GM21529 (cell line): ENCODE measurements around the gene CELA2B.
"Not testable (repeated sequence)": the region's sequence is repeated elsewhere in the genome, so short reads cannot be mapped to it uniquely, and the experiment has no call there.

Experiments
- ATAC-seq: cut with Tn5 transposase; IDR thresholded peaks from one replicate; pipeline ENCODE4 v1.9.1; 2021; ENCODE audit not compliant: unreplicated experiment

CELA2B gene

DNA sequence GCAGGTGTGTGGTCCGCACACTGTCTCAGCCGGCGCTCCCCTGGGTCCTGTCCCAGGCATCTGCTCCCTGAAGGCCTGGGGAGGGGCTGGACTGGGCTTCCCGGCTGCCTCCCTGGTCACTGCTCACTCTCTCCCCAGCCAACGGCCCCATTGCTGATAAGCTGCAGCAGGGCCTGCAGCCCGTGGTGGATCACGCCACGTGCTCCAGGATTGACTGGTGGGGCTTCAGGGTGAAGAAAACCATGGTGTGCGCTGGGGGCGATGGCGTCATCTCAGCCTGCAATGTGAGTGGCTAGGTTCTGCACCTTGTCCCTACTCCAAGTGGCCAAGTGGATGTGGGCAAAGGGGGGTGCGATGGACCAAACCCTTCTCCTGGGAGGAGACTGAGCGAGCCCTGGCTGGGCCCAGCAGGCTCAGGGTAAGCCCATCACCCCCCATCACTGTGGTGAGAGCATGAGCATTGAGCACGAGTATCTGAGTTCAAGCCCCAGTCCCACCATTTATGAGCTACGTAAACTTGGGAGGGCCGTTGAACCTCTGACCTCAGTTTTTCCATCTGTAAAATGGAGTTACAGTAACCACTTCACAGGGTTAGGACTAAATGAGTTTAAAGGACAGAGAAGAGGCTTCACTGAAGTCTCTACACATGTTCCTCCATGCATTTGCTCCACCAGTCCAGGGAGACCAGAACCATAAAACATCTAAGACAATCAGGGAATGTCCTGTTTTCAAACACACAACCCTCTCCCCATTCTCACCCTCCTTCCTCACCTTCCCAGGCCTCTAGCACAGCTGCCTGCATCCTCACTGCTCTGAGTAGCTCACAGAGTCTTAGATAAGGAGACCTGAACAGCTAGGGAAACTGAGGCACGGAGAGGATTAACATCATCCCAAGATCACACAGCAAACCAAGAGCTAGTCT, 31.2 kb upstream of the CELA2B start:
- no peak for ATAC-seq

GRCh38 chr1:15445390-15446122, 30.3 kb upstream of the CELA2B start:
- ATAC-seq: no peak

GRCh38 chr1:15446212-15446611, 29.7 kb upstream of the CELA2B start:
- no peak for ATAC-seq

- no peak for ATAC-seq
Measured at GRCh38 chr1:15448877-15449462, 26.9 kb upstream of the CELA2B start.

DNA sequence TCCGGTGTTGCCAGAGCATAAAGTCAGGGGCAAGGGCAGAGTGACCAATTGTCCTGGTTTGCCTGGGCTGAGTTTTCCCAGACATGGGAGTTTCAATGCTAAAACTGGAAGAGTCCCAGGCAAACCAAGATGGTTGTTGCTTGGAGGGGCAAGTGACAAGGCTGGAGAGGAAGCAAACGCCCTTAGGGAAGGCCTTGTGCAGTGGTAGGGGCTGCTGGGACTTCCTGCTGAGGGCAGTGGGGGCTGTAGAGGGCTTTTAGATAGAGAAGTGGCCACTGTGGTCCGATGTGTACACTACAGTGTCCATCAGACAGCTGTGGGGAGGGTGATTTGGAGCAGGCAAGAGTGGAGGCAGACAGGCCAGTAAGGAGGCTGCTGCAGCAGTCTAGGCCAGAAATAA, 26.3 kb upstream of the CELA2B start:
- no peak for ATAC-seq

GRCh38 chr1:15451014-15451722, 24.7 kb upstream of the CELA2B start:
- no peak for ATAC-seq

- ATAC-seq: no peak
Measured at GRCh38 chr1:15452216-15452615, 23.7 kb upstream of the CELA2B start.

DNA sequence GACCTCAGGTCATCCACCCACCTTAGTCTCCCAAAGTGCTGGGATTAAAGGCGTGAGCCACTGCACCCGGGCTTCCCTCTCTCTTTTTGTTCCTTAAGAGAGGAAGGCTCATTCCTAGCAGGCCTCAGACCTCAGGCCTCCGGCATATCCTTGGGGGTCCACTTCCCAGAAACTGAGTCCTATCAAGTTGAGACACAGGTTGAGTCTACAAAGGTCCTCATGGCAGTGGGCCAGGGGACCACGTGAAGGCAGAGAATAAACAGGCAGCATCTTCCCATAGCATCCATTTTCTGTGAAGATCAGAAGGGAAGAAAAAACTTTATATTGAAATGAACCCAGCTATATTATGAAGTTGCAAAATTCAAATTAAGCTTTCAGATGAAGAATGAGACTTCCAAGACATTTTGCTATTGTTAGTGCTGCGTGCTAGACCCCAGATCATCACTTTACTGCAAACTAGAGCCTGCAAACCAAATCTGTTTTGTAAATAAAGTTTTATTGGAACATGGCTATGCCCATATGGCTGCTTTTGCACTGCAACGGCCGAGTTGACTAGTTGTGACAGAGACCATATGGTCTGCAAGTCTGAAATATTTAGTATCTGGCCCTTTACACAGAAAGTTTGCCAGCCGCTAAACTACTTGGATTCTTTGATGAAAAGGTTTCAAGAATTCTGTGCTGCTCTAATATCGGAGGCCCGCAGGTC, 22.9 kb upstream of the CELA2B start:
- no peak for ATAC-seq

DNA sequence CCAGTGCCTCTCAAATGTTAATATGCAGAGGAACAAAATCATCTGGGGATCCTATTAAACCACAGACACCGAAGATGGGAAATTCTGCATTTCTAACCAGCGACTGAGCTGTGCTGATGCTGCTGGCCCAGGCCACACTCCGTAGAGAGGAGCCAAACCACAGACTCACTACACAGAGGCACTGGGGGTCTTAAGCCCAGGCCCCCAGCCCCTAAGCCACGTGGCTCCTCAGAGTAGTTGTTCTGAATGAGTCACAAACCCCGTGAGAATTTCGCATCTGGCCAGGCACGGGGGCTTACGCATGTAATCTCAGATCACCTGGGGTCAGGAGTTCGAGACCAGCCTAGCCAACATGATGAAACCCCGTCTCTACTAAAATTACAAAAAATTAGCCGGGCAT, 22.2 kb upstream of the CELA2B start:
- no peak for ATAC-seq

DNA sequence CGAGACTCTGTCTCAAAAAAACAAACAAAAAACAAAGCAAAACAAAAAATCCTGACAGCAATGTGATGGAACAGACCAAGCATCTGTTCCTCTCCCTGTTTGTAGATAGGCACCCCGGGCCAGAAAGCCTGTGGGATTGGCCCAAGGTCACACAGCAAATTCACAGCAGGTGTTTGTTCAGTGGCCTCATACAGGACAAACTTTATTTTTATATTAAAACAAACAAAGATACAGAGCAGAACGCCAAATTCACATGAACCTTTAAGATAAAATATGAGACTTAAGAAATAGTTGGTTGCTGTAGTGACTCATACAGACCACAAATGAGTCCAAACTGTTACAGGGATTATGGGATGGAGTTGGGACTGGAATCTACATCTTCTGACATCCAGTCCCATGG, 21.6 kb upstream of the CELA2B start:
- no peak for ATAC-seq

GRCh38 chr1:15455522-15455921, 20.4 kb upstream of the CELA2B start:
- ATAC-seq: no peak

- ATAC-seq: no peak
Measured at GRCh38 chr1:15456313-15456954, 19.5 kb upstream of the CELA2B start, which contains the start of gene CELA2A. Gene CELA2A, plus strand, starts transcription at chr1:15456732. Its CDS starts 22 bp downstream, at chr1:15456754.

- no peak for ATAC-seq
Measured at GRCh38 chr1:15457585-15457984, 18.3 kb upstream of the CELA2B start.

DNA sequence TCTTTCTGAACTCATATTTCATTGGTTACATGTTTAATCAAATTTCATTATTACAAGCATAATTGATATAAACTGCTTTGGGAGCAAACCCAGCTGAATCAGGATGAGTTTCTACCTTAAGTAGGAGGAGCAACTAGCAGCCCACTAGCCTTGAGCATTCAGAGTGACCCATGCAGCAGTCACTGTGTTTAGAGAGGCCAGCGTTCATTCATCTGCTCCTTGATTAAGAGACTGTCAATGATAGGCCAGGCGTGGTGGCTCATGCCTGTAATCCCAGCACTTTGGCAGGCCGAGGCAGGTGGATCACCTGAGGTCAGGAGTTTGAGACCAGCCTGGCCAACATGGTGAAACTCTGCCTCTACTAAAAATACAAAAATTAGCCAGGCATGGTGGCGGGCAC, 17.5 kb upstream of the CELA2B start:
- ATAC-seq: not testable (repeated sequence)

DNA sequence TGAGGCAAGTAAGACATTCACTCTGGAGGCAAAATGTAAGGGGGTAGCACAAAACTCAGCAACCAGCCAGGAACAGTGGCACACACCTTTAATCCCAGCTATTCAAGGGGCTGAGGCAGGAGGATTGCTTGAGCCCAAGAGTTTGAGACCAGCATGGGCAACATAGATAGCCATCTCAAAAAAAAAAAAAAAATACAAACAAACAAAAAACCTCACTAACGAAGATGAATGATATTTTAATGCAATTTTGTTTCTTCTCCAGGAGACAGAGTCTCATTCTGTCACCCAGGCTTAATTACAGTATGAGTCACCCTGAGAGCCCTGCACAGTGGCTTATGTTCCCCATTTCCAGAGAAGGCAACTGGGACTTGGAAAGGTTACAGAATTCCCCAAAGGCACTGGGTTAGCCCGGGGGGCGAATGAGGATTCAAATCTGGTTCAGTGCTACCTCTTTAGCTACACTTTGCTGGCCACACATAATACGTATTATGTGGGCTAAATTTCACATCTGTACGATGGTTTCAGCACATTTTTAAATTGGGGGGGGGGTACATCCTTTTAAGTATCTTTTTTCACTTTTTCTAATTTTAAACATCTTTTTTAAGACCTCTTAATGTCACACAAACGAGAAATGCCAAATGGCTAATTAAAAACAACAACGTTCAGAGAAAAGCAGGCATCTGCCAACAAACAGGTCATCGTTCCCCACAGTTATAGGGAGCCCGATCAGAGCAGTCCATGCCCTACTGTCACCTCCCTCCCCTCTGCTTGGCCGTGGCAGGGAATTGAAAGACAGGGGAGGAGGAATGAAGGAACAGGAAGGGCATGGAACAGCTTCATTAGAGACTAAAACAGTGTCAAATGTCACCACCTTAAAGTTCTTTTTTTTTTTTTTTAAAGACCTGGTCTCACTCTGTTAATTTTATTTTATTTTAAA, 15.9 kb upstream of the CELA2B start:
- ATAC-seq: no peak

DNA sequence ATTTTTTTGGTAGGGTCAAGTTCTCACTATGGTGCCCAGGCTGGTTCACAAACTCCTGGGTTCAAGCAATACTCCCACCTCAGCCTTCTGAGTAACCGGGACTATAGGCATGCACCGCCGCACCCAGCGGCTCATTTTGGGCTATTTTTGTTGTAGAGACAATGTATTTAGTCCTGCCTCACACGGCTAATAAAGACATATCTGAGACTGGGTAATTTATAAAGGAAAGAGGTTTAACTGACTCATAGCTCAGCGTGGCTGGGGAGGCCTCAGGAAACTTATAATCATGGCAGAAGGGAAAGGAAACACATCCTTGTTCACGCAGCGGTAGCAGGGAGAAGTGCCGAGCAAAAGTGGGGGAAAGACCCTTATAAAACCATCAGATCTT, 15.2 kb upstream of the CELA2B start:
- ATAC-seq: no peak

DNA sequence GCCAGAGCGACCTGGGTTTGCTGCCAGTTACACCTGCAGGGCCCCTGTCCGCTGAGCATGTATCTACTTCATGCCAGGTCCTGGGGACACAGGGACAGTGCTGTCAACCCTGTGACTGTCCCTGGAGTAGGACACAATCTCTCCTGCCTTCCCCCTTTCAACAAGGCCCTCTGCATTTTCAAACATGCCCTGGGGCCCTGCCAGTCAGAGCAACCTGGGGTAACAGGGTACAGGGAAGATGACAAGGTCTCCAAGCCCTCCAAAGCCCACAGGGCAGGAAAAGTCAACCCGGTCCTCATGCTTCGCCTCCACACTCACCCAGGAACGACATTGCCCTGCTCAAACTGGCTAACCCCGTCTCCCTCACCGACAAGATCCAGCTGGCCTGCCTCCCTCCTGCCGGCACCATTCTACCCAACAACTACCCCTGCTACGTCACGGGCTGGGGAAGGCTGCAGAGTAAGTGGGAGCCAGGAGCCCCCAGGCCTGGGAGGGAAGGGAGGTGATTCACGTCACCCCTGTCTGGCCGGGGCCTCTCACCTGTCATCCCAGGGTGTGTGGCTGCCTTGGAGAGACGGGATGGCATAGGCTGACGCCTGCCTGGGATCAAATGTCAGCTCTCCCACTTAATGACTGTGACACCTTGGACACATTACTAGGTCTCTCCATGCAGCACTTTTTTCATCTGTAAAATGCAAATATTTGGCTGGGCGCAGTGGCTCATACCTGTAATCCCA, 12.7 kb upstream of the CELA2B start:
- ATAC-seq: not testable (repeated sequence)

DNA sequence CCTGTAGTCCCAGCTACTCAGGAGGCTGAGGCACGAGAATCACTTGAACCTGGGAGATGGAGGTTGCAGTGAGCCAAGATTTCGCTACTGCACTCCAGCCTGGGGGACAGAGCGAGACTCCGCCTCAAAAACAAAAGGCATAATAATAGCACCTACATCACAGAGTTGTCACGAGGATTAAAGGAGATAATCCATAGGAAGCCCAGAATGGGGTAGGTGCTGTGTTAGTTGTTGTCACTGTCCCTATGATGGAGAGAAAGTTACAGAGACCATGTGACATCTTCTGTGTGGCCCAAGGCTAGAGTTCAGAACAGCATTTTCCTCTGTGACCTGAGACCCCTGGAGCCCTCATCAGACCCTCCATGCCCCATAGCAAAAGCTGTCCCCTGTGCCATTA, 12.0 kb upstream of the CELA2B start:
- not testable (repeated sequence) for ATAC-seq
